ENCODE measurements around the gene GRM8.

GRCh38 chr7:126979722-126980121 lies 273.0 kb downstream of the GRM8 start:
- TF ChIP-seq POLR2AphosphoS5 (IDR thresholded peaks at IDR 0.05) (no peak), POLR2A (IDR thresholded peaks at IDR 0.05) (no peak)

Data from breast epithelium (tissue), 3 donors.